ENCODE measurements around the gene PABPC1L2A.
"Not testable (repeated sequence)": the region's sequence is repeated elsewhere in the genome, so short reads cannot be mapped to it uniquely, and the experiment has no call there.

PABPC1L2A gene

DNA sequence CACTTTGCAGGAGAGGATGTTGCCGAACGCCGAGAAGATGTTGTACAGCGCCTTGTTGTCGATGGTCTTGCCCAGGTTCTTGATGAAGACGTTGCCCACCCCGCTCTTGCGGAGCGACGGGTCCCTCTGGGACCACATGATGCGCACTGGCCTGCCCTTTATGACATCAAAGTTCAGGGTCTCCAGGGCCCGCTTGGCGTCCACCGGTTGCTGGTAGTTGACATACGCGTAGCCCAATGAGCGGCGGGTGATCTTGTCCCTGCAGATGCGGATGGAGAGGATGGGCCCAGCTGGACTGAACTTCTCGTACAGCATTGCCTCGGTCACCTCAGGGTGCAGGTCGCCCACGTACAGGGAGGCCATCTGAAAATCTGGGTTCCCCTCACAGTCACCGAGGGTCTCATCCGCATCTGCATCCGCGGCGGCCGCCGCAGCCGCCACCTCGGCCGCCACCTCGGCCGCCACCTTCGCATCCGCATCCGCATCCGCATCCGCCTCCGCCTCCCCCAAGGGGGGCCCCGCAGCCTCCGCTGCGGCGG, at the start of gene PABPC1L2A:
Gene PABPC1L2A, minus strand, starts transcription at position 489 of the 539 bp plus-strand sequence. Its CDS starts 126 bp downstream, at position 363.
- DNase-seq (ENCODE audit: low spot score), result not testable (repeated sequence)

GRCh38 chrX:73127700-73128241, 48.5 kb upstream of the PABPC1L2A start:
- DNase-seq (ENCODE audit: low spot score), result no peak

DNA sequence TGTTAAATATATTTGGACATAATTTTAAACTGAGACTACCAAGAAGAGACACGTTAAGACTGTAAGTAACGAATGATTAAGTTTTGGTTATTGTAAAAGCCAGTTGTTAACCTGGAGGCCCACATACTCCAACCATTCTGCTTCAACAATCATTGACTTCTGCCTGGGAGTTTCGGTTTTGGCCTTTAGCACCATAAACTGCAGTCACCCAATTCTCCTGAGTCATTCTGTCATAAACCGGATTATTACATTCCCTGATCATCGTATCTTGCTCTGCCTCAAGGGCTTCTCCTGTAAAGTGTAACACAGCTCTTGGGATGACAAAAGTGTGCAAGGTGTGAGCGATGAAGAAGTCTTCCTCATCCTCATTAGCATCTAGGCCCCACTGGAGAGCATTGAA, 46.9 kb upstream of the PABPC1L2A start:
- no peak for DNase-seq (ENCODE audit: low spot score)

GRCh38 chrX:73099505-73099904, 20.2 kb upstream of the PABPC1L2A start:
- DNase-seq (ENCODE audit: low spot score), result not testable (repeated sequence)

- not testable (repeated sequence) for DNase-seq (ENCODE audit: low spot score)
Measured at GRCh38 chrX:73086766-73087165, 7.5 kb upstream of the PABPC1L2A start.

GRCh38 chrX:73079884-73080283, 572 bp upstream of the PABPC1L2A start:
- not testable (repeated sequence) for DNase-seq (ENCODE audit: low spot score)

- DNase-seq (ENCODE audit: low spot score), result not testable (repeated sequence)
Measured at GRCh38 chrX:73078597-73078996, 715 bp downstream of the PABPC1L2A start.

DNA sequence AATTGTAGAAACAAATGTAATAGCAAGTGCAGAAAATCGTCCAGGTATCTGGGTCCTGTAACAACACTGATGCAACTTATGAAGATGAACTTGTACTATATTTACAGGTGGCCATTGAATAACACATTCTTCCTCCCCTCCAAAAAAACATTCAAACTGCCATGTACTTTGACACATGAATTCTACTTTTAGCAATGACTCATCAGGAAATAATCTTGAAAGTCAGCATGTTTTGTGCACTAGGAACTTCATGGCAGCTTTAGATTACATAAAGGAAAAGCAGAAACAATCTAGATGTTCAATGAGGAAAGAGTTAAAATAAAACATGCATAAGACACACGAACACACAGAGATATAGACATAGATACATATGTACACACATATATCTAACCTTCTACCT, 2.5 kb downstream of the PABPC1L2A start:
- no peak for DNase-seq (ENCODE audit: low spot score)

DNA sequence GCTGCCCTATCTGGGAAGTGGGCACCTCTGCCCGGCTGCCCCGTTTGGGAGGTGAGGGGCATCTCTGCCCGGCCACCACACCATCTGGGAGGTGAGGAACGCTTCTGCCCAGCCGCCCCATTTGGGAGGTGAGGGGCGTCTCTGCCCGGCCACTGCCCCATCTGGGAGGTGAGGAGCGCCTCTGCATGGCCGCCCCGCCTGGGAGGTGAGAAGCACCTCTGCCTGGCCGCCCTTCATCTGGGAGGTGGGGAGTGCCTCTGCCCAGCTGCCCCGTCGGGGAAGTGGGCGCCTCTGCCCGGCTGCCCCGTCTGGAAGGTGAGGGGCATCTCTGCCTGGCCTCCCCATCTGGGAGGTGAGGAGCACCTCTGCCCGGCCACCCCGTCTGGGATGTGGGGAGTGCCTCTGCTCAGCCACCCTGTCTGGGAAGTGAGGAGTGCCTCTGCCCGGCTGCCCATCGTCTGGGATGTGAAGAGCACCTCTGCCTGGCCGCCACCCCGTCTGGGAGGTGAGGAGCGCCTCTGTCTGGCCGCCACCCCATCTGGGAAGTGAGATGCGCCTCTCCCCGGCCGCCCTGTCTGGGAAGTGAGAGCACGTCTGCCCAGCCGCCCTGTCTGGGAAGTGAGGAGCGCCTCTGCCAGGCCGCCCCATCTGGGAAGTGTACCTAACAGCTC, 9.8 kb downstream of the PABPC1L2A start:
- no peak for DNase-seq (ENCODE audit: low spot score)

DNA sequence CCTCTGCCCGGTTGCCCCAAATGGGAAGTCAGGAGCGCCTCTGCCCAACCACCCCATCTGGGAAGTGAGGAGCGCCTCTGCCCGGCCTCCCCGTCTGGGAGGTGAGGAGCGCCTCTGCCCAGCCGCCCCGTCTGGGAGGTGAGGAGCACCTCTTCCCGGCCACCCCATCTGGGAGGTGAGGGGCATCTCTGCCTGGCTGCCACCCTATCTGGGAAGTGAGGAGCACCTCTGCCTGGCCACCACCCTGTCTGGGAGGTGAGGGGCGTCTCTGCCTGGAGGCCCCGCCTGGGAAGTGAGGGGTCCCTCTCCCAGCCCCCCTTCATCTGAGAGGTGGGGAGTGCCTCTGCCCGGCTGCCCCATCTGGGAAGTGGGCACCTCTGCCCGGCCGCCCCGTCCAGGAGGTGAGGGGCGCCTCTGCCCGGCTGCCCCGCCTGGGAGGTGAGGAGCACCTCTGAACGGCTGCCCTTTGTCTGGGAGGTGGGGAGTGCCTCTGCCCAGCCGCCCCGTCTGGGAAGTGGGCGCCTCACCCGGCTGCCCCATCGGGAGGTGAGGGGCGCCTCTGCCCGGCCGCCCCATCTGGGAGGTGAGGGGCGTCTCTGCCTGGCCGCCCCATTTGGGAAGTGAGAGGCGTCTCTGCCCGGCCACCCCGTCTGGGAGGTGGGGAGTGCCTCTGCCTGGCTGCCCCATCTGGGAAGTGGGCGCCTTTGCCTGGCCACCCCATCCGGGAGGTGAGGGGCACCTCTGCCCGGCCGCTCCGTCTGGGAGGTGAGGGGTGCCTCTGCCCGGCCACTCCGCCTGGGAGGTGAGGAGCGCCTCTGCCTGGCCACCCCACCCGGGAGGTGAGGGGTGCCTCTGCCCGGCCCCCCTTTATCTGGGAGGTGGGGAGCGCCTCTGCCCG, 10.6 kb downstream of the PABPC1L2A start:
- DNase-seq (ENCODE audit: low spot score), result no peak

DNA sequence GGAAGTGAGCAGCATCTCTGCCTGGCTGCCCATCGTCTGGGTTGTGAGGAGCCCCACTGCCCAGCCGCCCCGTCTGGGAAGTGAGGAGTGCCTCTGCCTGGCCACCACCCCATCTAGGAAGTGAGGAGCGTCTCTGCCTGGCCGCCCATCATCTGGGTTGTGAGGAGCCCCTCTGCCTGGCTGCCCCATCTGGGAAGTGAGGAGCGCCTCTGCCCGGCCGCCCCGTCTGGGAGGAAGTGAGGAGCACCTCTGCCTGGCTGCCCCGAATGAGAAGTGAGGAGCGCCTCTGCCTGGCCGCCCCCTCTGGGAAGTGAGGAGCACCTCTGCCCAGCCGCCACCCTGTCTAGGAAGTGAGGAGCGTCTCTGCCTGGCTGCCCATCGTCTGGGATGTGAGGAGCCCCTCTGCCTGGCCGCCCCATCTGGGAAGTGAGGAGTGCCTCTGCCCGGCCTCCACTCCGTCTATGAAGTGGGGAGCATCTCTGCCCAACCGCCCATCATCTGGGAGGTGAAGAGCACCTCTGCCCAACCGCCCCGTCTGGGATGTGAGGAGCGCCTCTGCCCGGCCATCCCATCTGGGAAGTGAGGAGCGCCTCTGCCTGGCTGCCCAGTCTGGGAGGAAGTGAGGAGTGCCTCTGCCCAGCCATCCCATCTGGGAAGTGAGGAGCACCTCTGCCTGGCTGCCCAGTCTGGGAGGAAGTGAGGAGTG, 11.4 kb downstream of the PABPC1L2A start:
- DNase-seq (ENCODE audit: low spot score), result not testable (repeated sequence)

- no peak for DNase-seq (ENCODE audit: low spot score)
Measured at GRCh38 chrX:73028876-73029275, 50.4 kb downstream of the PABPC1L2A start.
